UCSD-AML1 (cell line): ENCODE results near the gene LCN12.

ENCODE experiments used
- DNase-seq: peaks from one replicate; lab custom pipeline; 2025; ENCODE audit not compliant: unreplicated experiment; lab: John Stamatoyannopoulos, UW

LCN12 gene

DNA sequence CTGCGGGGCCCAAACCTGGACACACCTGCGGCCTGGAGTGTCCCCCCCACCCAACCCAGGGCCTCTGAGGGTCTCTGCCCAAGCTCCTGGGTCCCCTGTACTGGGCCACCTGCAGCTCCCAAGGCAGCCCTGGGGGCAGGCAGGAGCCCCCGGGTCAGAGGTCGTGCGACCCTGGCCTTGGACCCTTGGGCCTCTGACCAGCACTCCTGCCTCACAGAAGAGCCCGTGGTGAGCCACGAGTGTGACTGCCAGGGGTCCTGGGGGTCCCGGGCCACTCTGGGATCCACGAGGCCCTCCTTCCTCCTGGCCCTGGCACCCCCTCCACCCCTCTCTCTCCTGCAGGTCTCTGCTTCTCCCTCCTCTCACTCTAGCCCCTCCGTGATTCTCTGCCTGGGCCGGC is 20.3 kb downstream of the LCN12 start:
- no peak for DNase-seq

DNA sequence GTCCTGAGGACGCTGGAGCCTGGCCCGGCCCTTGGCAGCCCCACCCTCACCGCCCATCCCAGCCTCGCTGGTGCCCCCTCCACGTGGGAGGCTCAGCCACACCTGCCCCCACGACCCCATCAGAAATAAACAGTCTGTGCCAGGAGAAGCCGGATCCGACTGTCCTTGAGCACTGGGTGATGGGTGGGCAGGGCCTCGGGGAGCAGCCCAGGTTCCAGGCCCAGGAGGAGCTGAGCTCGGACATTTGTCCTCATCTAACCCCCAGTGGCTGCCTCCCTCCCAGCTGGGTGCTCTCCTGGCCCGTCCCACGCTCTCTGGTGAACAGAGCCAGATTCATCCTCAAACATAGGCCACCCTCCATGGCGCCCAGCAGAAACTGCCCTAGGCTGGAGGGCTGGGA is 20.7 kb downstream of the LCN12 start:
- DNase-seq, result no peak

DNA sequence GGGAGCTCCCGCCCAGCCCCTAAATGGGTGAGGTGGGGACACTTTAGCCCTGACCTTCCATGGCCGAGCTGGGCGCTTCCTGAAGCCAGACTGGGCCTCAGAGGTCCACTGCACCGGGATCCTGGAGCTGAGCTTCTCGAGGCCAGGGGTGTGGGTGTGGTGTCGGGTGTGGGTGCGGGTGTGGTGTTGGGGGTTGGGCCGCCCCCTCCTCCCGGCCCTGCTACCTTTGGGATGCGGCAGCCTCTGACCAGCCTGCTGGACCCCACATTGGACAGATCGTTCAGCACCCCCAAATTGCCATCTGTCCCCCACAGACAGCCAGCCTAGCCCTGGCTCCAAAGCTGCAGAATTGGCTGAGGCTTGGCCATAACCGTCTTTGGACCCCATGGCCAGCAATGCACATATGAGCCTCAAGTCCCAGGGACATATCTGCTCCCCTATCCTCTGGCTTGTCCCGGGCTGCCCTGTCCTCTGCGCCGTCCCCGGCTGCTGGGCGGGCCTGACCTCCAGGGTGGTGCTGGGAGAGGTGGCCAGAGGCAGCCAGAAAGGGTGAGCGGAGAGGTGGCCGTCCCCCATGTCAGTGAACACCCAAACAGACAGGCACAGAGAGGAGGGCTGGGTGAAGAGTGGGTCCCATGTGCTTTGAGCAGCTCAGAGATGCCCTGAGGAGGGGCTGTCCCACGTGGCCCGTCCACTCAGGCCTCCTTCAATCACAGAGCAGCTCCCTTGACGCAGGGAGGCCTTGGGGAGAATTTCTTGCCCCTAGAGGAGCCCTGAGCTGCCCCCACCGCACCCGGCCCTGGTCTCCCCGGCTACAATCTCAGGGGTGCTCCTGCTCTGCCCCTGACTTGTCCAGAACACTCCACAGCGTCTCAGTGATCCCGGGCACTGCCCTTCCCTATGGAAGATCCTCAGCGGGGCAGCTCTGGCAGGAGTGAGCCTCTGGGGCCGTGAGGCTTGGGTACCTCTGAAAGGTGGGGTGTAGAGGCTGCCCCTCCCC is 21.8 kb downstream of the LCN12 start:
- DNase-seq, result no peak

DNA sequence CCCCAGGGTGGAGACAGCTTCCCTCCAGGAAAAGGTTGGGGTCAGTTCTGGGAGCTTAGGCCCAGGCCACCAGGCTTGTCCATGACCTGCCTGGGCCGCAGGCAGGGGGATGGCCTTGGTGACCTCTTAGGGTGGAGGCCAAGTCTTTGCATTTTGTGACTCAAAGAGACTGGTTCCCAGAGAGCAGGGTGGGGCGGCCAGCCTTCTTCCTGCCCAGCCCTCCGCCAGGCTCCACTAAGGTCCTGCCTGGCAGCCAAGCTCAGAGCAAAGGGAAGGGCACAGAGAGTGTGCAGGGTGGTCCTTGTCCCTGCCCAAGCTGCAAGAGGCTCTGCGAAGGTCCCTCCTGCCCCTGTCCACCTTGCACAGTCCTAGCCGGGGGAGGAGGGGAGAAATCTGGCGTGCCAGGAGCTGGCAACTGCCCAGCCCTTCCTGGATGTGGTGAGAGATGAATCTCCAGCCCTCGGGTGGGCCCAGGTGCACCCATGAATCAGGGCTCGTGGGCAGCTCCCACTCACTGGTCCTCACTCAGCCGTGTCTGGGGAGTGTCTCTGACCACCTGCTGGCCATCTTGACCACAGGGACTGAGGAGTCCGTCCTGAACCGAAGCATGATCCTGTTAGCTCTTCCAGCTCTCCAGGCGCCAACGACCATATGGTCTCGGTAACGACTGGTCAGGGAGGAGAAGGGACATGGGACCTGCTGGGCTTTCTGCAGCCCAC is 22.9 kb downstream of the LCN12 start:
- DNase-seq, result no peak

DNA sequence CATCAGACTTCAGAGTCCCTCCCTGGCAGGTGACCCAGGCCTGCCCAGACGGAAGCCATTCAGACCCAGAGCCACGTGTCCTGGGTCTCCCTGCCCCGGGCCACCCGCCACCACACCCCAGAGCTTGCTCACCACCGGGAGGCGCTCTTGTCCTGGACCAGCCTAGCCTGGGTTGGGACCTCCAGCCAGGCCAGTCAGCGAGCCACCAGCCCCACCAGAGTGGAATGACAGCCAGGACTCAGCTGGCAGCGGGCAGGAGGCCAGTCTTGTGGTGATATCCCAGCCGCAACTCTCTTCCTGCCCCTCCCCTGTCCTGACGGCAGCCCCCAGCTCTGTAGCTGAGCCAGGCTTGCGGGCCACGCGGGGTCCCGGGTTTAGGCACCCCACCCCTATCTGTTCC is 23.6 kb downstream of the LCN12 start:
- DNase-seq, result peak; percentile 64

DNA sequence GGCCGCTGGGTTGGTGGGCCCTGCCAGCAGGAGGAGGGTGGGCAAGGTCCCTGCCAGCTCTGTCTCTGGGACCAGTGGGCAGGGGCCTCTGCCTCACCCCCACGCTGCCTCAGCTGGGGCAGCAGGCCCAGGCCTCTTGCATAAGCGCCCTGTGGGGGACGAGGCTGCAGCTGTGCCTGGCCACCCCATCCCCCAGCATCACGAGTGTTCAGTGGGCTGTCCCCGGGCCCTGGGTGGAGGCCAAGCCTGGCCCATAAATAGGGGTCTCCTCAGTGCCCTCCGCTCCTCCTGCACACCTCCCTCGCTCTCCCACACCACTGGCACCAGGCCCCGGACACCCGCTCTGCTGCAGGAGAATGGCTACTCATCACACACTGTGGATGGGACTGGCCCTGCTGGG is 25.1 kb downstream of the LCN12 start, which contains the start of gene PTGDS:
Gene PTGDS, plus strand, starts transcription at position 282 of the 400 bp plus-strand sequence. Its CDS starts 75 bp downstream, at position 357.
- no peak for DNase-seq

DNA sequence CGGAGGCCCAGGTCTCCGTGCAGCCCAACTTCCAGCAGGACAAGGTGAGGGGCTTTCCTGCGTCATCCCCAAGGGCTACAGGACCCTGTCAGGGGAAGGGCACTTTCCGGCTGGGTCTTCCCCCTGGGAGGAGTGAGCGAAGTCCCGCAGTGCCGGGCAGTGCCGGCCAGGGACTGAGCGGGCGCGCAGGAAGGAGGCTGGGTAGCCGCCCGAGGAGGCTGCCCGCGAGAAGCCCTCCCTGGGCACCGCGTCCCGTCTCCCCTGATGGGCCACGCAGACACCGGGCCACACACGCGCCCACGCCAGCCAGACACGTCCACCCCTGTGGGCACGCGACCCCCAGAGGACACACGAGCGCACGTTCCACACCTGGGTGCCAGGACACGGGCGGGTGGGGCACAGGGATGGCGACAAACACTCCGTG is 25.6 kb downstream of the LCN12 start:
- DNase-seq, result no peak

DNA sequence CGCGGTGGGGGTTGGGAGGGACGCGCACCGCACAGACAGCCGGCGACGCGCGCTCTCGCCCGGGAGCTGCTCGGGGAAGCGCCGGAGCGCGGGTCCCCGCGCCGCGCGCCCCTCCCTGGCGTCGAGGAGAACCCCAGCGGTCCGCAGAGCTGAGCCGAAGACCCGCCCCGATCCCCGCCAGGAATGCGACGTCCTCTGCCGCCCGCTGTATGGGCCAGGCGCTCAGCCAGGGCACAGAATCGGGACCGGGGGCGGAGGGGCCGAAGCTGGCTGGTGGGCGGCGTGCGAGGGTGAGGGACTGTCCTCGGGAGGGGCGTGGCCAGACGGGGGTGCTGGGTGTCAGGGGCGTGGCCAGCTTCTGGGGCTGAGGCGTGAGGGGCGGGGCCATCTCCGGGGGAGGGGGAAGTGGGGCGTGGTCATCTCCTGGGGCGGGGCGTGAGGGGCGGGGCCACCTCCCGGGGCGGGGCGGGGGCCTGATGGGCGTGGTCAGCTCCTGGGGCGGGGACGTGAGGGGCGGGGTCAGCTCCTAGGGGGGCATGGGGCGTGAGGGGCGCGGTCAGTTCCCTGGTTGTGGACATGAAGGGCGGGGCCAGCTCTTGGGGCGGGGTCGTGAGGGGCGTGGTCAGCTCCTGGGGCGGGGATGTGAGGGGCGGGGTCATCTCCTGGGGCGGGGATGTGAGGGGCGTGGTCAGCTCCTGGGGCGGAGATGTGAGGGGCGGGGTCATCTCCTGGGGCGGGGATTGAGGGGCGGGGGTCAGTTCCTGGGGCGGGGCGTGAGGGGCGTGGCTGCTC is 26.2 kb downstream of the LCN12 start:
- no peak for DNase-seq

DNA sequence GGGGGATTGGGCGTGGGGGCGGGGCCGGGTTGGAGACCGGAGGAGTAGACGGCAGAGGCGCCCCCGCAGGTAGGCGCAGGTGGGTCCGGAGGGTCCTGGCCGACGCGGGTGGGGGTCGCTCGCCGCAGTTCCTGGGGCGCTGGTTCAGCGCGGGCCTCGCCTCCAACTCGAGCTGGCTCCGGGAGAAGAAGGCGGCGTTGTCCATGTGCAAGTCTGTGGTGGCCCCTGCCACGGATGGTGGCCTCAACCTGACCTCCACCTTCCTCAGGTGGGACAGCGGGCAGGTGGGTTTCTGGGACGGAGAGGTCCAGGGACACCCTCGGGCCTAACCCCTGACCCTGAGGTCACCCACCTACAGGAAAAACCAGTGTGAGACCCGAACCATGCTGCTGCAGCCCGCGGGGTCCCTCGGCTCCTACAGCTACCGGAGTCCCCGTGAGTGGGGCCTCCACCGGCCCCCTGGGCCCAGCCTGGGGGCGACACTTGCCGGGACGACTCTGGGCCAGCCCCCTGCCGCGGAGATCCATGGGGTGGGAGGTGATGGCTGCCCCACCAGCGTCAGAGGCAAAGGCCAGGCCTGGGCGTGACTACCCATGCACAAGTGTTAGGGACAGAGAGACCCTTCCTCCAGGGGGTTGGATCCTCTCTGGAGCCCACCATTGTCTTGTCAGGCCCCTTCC is 26.9 kb downstream of the LCN12 start:
- DNase-seq, result no peak

DNA sequence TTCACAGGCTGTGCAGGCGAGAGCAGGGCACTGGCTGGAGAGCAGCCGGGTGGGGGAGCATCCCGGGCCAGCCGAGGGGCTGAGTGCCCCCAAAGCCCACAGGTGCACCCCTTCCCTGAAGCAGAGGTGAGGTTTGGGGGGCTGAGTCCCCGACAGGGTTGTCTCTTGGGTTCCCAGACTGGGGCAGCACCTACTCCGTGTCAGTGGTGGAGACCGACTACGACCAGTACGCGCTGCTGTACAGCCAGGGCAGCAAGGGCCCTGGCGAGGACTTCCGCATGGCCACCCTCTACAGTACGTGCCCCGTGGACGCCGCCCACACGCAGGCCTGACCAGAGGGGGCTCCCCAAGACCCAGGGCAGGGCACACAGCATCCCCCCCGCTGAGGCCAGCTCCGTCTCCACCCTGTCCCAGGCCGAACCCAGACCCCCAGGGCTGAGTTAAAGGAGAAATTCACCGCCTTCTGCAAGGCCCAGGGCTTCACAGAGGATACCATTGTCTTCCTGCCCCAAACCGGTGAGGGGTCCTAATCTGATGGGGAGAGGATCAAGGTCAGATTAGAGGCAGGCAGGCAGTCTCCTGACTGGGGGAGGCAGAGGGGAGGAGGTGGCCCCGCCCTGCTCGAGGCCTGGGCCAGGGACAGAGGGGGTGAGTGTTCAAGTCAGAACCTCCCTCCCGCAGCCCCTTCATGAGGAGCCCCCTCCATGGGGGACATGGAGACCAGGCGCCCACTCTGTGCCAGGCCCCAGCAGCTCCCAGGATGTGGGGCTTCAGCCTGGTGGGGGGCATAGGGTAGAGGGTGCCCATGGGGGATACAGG is 27.9 kb downstream of the LCN12 start:
- DNase-seq, result no peak

DNA sequence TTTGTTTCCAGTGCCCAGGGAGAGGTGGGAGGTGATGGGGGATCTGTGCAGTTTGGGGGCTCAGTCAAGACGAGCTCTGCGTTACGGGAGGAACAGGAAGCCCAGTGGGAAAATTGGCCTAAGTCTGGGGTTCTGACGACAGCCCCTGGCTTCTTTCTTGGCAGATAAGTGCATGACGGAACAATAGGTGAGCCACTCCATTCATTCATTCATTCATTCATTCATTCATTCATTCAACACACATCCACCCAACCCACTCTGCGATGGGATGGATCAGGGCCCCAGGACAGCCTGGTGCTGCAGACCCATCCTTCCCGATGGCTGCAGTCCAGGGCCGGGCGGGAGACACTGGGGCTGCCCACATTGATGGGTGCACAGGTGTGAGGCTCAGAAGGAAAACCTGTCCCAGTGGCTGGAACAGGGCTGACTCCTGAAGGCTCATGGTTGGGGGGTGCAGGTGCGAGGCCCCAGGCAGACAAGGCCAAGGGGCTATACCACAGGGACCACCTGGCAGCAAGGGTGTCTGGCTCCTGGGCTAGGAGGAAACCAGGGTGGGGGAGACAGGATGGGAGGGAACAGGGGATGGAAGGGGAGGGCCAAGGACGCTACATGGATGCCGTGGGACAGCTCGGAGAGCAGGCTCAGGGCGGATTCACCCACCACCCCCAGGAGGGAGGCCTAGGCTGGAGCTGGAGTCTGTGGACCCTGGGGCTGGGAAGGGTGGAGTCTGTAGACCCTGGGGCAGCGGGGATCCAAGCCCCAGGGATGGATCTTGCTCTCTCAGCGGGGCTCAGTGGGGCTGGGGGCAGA is 28.8 kb downstream of the LCN12 start:
- no peak for DNase-seq

DNA sequence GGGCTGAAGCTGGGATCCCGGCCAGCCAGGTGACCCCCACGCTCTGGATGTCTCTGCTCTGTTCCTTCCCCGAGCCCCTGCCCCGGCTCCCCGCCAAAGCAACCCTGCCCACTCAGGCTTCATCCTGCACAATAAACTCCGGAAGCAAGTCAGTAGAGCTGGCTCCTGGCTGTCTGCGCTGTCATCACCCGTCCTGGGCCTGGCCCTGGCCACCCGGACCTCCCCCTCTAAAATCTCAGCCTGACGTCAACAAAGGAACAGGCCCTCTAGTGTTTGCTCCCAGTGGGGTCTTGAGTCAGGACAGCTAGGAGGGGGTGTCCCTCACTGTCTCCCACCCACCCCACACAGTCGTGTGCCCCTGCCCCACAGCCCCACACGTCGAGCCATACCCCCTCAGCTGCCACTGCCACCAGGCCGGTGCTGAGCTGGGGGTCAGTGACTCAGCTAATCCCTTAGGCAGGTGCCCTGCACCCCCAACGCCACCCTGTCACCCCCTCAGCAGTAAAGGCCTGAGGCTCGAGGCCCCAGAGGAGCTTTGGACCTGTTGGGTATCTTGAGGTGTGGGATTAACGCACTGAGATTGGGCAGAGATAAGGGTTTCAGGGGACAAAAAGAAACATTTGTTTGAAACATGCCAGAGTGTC is 29.6 kb downstream of the LCN12 start:
- no peak for DNase-seq

DNA sequence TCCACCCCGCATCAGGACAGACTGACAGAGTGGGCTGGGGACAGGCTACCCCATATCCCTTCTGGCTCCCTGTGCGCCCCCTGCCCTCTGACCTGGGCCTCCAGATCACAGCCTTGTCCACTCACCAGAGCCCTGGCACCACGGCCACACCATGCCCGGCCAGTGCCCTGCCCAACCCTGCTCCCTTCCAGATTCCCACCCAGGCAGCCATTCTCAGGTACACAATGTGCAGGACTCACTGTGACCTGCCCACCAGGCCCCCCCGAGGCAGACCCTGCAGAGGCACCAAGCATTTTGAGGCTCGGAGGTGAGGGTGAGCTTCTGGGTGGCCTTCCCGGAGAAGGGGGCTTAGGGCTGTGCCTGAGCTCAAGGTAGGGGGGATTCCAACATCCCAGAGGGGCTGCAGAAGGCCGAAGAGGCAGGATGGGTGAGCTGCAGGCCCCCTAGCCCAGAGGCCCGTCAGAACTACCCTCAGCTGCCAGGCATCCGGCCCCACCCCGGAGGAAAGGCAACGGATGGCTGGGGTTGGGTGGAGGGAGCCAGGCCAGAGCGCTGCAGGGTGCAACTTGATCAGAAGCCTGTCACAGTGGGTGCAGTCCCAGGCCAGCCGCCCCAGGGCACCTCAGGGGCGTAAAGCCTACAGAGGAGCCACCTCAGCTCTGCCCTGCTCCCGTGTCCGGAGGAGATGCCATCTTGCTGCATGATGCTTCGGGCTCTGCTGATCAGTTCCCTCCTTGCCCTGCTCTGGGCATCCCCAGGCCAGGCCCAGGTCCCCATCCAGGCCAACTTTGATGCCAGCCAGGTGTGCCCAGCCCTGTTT is 30.4 kb downstream of the LCN12 start, which contains the start of gene LCNL1:
Gene LCNL1, plus strand, starts transcription at position 762 of the 820 bp plus-strand sequence. CDS start 594 bp downstream, outside the sequence.
- DNase-seq, result no peak

DNA sequence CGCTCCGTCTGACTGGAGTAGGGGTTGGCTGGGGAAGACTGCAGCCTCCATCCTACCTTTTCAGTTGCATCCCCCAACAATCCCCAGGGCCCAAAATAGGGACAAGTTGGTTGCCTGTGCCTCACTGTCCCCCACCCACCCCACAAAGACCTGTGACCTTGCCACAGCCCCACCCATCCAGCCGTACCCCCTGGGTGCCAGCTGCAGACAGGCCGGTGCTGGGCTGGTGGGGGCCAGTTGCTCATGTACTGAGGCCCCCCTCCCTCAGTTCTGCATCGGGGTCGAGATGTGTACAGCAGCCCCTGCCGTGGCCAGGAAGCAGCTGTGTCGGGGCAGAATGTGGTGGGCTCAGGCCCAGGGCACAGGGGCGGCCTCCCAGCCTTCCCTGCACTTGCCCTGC is 31.1 kb downstream of the LCN12 start:
- DNase-seq, result no peak

DNA sequence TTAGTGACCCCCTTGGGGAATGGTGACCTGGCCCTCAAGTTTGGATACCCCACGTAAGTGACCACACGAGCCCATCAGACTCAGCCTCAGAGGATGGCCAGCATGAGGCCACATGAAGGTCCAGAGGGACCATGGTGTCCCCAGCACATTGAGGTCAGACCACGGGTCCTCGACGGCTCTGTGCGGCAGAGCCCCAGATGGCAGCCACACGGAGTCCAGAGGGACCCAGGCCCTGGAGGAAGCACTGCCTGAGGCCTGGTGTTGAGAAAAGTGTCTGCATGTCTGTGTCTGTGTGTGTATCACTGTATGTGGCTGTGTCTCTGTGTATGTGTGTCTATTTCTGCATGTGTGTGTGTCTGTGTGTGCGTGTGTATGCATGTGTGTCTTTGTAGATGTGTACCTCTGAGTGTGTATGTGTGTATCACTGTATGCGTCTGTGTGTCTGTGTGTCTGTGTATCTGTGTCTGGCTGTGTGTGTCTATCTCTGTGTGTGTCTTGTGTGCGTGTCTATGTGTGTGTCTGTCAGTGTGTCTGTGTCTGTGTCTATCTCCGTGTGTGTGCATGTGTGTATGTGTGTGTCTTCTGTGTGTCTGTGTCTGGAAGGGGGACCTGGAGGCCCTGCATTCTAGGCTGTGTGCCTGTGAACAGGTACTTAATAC is 31.7 kb downstream of the LCN12 start:
- no peak for DNase-seq

DNA sequence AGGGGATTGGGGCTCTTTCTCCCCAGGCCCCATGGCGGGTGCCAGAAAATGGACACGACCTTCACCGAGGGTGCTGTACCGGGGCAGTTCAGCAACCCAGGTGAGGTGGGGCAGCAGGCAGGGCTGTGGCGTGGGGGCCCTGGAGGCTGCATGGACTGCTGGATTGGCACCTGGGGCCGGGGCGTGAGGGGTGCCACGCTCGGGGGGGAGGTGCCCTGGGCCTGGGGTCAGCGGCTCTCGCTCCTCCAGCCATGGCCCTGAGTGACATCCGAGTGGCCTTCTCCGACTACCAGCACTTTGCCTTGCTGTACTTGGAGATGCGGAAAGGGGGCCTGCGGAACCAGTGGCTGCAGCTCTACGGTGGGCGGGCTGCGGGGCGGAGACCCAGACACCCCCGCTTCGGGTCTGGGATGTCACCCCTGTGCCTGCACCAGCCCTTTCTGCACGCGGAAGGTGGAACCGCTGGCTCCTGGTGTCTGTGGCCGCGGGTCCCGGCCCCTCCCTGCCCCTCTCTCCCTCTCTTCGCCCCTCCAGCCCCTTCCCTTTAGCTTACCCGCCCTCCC is 32.5 kb downstream of the LCN12 start:
- DNase-seq, result no peak
